HG02938 (cell line): ENCODE measurements around the gene GKN1.

Source experiments
- ATAC-seq: cut with Tn5 transposase; IDR thresholded peaks from one replicate; pipeline ENCODE4 v1.9.1; 2021; ENCODE audit warnings: mild to moderate bottlenecking, moderate library complexity; ENCODE audit not compliant: unreplicated experiment

GKN1 gene

DNA sequence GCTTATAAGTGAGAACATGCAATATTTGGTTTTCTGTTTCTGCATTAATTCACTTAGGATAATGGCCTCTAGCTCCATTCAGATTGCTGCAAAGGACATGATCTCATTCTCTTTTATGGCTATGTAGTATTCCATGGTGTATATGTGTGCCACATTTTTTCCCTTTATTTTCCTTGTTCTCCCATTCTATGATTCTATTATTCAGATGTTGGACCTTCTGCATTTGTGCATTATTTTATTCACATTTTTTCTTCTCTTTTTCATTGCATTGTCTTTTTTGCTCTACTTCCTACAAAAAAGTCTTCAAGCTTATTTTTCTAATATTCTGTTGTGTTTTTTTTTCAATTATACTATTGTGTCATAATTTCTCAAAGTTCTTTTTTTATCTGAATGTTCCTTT is 27.4 kb downstream of the GKN1 start:
- no peak for ATAC-seq

DNA sequence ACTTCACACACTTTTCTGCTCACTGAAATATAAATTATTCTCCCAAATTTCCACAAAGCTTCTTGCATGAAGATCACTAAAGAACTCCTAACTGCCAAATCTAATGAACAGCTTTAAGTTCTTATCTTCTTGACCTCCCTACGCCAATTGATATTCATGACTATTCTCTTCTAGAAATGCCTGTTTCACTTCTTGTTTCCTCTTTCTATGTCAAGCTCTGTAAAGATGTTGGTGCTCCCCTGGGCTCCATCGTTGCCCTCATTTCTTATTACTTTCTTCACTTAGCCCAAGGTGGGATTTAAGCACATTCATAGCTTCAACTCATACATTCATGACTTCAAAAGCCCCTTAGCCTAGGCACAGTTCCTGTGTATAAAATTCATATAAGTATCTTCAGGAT is 29.3 kb downstream of the GKN1 start:
- ATAC-seq, result no peak

DNA sequence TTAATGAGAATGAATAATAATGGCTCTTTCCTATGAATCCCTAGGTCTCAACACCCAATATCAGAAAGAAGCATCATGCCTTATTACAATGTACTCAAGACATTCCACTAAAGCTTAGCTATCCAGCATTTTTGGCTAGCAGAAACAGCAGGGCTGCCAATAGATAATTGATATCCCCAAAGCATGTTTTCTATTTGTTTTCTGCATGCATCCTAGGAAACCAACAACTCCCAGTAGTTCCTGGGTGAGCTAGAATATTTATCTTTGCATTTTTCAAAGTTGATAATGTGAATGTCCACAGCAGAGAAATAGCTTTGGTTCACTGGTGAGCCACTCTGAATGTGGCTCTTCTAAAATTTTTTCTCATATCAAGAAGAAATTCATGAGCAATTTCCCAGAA is 32.7 kb downstream of the GKN1 start:
- ATAC-seq, result no peak

DNA sequence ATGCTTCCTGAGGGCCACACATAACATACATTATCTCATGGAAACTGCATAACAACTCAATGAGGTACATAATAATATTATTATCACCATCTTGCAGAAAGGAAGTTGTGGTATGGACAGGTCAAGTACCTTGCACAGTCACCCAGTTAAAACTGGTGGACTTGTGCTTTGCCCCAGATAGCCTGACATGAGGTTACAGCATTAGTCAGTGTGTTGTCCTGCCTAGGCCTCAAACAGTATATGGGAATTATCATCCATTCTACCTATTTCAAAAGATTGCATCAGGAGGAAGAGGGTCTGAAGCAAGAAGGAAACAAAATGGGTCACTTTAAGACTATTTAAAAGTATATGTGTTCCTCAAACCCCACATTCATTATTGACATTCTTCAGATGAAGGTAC is 33.2 kb downstream of the GKN1 start:
- ATAC-seq, result no peak

DNA sequence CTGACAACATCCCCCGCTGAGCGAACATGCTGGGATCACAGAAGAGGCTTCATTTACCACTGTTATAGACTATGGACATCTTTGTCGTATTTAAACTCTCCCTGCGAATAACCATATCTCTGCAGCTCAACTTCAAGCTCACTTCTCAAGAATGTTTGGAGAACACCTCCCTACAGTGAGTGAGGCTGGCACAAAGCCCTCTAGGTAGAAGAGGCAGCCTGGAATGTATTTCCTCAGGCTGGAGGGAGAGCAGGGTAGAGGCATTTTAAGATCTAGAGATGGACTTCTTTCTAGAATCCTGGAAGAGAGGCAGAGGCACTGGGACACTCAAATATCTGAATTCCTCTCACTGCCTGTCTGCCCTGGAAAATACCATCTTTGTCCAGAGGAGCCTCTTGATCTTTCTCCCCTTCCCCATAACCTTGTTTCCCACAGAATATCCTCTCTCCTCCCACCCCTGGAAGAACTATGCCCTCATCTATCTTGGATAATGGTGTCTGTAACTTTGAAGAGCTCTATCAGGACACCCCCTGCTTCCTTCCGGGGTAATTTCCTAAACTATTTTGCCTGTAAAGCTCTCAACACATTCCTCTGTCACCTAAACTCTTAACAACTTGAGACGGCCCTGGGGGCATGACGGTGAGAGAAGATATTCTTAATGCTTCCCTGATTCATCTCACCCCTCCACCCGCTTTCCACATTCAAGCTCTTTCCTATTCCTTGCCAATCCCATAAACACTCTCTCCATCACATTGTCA is 36.2 kb downstream of the GKN1 start:
- no peak for ATAC-seq

DNA sequence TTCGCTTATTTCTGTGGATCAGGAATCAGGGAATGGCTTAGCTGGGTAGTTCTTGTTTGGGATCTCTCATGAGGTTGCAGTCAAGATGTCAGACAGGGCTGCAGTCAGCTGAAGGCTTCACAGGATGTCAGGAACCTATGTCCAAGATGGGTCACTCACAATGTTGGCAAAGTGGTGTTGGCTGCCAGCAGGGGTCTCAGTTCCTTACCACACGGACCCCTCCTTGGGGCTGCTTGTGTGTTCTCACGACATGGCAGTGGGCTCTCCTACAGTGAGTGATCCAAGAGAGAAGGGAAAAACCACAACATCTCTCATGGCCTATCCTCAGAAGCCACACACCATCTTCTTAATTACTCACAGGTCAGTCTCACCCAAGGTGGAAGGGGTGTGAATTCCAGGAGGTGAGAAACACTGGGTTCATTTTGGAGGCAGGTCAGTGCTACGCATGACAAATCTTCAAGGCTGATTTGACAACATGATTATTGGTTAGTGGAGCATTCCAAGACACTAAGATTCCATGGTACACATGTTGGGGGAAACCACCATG is 37.2 kb downstream of the GKN1 start:
- ATAC-seq, result no peak

DNA sequence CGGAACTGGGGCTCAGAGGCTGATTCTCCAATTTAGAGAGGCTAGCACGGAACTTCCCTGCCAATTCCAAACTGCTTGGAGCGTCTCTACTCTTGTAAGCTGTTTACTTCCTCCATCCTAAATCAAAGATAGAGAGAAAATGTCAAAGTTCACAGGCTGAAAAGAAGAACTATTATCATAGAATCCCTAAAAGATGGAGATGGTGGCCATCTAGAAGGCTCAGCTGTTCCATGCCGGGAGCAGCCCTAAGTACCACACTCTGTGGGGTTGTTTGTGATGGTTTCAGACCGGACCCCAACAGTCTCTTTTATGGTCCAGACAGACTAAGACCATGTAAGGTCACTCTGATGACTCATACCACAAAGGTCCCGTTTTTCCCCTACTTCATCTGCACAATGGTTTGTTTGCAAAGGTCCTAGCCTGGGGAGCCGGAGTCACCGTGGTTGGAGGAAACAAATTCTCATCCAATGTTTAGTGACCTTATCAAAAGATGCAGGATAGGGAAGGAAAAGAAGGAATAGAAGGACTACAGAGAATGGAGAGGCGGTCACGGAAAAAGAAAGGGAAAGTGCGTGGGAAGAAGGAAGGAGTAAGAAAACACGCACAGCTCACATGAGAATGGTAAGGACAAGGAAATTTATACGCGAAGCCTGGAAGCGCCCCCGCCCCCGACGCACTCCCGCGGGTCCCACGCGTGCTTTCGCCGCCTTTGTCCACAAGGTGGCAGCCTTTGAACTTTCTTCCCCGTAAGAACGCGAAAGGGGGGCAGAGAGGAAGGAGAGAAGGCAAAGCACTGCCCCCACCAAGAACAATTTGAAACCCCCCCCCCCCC is 38.1 kb downstream of the GKN1 start:
- no peak for ATAC-seq

DNA sequence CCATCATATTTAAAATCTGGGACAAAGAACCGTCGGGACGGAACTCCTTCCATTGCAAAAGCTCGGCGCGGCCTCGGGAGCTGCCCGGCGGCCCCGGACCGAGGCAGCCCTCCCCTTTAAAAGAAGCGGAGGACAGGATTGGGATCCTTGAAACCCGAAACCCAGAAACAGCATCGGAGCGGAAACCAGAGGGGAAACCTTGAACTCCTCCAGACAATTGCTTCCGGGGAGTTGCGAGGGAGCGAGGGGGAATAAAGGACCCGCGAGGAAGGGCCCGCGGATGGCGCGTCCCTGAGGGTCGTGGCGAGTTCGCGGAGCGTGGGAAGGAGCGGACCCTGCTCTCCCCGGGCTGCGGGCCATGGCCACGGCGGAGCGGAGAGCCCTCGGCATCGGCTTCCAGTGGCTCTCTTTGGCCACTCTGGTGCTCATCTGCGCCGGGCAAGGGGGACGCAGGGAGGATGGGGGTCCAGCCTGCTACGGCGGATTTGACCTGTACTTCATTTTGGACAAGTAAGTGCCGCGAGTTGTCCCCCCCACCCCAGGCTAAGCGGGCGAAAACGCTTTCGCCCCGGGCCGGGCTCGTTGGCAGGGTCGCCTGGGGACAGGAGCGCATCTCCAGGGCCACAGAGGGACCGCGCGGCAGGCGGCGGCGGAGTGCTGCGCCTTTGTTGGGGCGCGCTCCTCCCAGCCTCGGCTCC is 38.9 kb downstream of the GKN1 start, which contains the start of gene ANTXR1:
TSS of gene ANTXR1 (plus strand) at position 38 of the 698 bp plus-strand sequence. CDS start at position 359, 321 bp downstream.
- no peak for ATAC-seq

DNA sequence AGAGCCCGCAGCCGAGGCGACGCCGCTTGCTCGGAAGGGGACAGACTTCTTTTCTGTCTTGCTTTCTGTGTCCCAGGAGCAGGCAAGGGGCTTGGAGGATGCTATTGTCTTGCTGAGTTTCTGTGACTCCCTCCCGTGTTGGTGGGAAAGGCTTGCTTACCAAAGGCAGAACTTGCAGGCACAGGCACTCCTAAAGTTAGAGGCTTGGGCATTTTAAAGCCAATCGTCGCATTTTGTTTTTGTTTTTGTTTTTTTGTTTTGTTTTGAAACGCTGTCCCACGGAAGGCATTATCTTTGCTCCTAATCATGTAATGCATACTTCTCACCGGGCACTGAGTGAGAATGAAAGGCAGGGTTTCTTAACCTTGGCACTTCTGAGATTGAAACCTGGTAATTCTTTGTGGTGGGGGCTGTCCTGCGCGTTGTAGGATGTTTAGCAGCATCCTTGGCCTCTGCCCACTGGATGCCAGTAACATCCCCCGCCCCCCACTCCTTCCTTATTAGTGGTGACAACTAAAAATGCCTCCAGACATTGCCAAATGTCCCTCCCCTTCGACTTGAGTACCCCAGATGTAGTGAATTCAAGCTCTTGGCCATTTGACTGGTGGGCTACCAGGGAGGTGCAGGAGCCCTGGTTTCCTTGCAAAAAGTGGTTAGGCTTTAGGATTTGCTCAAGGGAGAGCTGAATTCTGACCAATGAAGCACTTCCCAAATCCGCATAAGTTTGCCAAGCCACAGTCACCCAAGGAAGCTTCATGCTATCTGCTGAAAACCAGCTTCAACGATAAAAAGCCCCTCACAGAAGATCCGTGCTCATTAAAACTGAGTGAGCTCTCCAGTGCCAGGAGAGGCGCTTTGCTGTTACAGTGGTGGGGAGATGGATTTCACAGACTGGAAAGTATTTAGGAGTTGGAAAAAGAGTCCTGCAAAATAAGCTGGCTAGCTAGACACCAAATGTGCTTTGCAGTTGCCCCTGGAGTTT is 39.7 kb downstream of the GKN1 start:
- no peak for ATAC-seq

DNA sequence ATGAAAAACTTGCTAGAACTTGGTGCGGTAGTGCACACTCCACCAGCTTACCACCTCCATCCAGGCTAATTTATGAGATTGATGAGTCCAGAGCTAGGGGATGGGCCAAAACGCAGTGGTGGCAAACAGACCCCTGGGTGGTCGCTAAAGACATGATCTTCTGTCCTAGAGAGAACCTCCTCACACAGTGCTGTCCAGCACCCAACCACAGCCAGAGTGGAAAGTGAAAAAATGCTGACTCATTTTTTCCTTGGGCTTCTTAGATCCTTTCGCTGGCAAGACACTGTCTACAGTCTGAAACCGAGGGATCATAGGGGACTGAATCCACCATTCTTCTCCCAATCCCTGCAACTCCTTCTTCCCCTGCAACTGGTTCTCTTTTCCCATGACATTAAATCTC is 42.6 kb downstream of the GKN1 start:
- ATAC-seq, result no peak

DNA sequence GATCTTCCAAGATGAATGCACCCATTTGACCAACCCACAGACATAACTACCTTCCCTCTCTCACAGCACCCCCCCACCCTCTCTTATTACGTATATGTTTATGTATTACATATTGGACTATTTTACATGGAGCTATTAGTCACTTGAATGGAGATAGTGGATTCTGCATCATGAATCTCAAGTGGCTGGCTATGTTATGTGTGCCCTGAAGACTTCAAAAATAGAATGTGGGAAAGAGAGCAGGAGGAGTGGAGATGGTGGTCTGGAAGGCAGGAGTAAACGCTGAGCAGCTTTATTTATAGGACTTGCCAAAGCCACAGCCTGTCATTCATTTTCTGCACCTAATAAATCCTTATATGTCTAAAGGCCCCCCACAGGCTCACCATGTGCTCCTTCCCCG is 43.4 kb downstream of the GKN1 start:
- no peak for ATAC-seq

DNA sequence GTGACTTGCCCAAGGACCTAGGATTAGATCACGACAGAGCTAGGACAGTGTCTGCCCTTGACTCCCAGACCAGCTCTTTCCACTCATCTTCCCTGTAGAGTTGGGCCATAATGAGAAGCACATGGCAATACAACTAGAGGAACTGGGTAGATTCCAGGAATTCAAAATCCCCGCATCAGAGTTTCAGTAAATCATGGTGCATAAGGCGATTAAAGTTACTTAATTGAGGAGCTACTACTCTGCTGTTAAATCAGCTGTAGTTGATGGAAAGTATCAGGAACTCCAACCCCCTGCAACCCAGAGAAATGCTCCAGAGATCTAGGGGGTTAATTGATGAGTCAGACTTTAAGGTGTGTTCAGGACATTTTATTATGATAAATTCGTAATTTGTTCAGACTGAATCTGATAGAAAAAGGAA is 44.3 kb downstream of the GKN1 start:
- ATAC-seq, result no peak

DNA sequence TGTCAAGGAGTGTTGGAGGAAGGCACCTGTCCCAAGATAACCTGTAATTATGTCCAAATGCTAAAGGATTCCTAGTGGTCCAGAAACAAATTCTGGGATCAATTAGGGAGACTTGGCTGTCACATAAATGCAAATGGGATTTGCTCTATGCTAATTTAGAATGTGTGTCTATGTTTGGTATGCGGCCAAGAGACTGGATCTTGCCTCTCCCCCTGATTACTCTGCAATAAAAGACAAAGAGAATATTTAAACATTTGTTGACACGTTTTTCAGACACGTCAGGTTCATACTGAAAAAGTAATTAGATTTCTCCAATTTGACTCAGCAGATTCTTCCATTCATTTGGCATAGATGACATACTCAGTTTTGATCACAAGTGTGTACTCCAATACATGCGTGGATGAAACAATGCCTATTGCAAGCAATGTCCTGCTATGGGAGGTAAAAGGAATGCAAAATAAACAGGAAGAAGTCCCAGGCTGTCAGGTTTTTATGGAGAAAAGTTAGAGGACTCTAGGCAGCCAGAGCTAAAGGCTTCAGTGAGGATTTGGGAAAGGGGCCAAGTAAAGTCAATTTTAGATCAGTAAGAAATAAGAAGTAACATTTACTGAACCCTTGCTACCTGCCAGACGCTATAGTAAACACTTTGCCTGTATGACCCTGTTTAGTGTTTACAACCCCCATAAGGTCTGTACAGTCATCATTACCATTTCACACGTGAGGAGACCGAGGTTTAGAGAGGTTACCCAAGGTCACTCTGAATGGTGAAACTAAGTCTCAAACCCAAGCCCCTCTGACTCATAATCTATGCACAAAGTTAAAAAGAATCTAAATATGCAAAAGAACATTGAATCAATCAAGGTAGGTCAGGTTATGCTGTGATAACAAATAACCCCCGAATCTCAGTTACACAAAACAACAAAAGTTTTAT is 46.3 kb downstream of the GKN1 start:
- no peak for ATAC-seq

DNA sequence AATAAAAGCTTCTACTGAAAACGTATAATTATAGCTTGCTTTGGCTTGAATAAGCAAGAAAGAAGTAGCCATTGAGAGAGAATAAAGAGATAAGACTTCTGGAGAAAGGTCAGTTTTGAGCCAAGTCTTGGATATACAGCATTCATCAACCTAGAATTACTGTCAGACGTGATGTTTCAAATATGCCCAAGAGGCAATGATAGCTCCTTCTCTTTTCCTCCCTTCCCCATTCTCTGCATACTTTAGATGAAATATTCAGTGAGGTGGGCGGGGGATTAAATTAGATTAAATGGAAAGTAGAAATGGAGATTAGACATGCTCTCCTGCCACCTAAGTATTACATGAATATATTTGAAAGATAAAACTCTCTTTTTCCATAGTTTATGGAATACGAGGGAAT is 47.3 kb downstream of the GKN1 start:
- ATAC-seq, result no peak

DNA sequence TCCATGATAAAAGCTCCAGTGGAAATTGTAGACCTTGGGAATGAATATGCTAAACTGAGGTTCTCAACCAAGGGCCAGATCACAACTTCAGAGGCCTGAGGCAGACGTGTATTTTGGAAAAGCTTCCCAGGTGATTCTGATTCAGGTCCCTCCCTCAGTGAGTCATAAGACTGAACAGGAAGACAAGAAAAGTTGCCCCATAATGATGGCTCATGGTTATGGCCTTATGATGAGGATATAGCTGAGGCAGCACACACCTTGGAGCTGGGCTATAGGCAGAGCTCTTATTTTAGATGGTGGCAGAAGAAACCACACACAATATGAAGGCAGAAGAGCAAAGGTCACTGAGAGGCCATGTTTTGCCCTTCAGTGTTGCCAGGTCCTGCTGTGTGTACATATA is 48.1 kb downstream of the GKN1 start:
- no peak for ATAC-seq

DNA sequence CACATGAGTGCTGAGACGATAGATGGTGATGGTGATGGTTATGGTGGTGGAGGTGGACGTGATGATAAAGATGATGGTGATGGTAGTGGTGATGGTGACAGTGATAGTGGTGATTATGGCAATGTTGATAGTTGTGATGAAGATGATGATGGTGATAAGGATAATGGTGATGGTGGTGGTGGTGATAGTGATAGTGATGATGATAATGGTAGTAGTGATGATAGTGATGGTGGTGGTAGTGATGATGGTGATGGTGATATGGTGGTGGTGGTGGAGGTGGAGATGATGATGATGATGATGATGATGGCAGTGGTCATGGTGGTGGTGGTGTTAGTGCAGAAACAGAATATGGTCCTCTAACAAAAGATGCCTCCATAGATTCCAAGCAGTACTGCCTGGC is 48.8 kb downstream of the GKN1 start:
- no peak for ATAC-seq

DNA sequence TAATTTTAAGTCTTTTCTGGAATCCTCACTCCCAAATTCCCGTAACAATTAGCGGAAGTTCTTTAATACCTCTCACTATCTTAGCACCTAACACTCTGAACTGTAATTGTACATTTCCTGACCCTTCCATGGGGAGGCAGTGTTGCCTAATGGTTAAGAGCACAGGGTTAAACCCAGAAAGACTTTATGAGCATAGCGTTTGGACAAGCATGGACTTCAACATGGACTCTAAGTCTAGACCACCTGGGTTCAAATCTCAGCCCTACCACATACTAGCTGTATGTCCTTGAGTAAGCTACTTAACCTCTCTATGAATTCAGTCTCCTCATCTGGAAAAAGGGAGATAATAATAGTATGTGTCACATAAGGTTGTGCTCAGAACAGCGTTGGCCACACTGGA is 51.6 kb downstream of the GKN1 start:
- ATAC-seq, result no peak

DNA sequence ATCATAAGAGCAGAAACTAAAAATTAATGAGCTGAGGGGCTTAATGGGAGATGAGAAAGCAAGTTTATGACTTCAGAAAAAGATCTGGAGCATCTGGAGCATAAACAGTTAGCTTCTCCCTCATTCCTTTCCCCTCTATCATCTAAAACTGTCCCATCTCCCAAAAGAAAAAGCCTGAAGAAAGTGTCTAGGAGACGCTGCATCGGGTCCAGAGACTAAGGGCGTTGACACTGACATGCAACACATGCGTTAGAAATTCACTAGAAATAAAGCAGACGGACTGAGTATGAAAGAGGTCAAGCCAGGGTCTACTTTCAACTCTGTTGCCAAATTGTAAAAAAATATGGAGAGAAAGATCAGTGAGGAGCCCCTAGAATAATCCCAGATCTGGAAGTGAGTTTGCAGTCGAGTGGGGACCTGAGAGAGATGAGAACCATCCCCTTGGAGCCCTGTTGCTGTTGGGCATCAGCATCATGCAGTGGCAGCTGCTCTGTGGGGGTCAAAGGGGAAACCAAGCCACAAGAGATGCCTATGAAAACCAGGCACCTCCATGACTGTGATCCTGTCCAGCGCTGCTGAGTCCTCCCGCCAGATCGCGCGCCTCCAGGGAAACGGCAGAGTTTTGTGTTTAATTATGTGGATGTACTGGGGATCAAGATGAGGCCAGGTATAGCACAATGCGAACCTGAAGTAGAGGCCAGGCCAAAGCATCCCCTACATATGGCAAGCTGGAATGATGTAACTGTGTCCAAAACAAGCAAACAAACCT is 52.4 kb downstream of the GKN1 start:
- no peak for ATAC-seq
